NCI-H187 (cell line): ENCODE results near the gene LRSAM1.

Source experiments
- DNase-seq, 2 experiments: peaks; one replicate each; lab custom pipeline; 2025; lab: John Stamatoyannopoulos, UW

The LRSAM1 gene

GRCh38 chr9:127426756-127427155 lies 24.6 kb upstream of the LRSAM1 start:
- DNase-seq, result no peak

GRCh38 chr9:127428348-127428747 lies 23.0 kb upstream of the LRSAM1 start:
- DNase-seq, result no peak

GRCh38 chr9:127430415-127430814 lies 20.9 kb upstream of the LRSAM1 start:
- DNase-seq, result no peak

GRCh38 chr9:127437497-127438264 lies 13.6 kb upstream of the LRSAM1 start:
- no peak for DNase-seq

- DNase-seq, result no peak
Observed at GRCh38 chr9:127438394-127438793, 12.9 kb upstream of the LRSAM1 start.

GRCh38 chr9:127444283-127444920 lies 6.9 kb upstream of the LRSAM1 start:
- no peak for DNase-seq

- DNase-seq, result no peak
Observed at GRCh38 chr9:127444921-127445850, 6.1 kb upstream of the LRSAM1 start.

- DNase-seq, result no peak
Observed at GRCh38 chr9:127445851-127446712, 5.2 kb upstream of the LRSAM1 start.

- DNase-seq, result no peak
Observed at GRCh38 chr9:127446713-127447415, 4.4 kb upstream of the LRSAM1 start.

GRCh38 chr9:127447416-127448111 lies 3.7 kb upstream of the LRSAM1 start:
- no peak for DNase-seq

- no peak for DNase-seq
Observed at GRCh38 chr9:127448112-127448805, 3.1 kb upstream of the LRSAM1 start.

- DNase-seq, result no peak
Observed at GRCh38 chr9:127449332-127449966, 1.9 kb upstream of the LRSAM1 start.

GRCh38 chr9:127450243-127450760 lies 1.0 kb upstream of the LRSAM1 start:
- DNase-seq, result no peak

- DNase-seq, result no peak
Observed at GRCh38 chr9:127451608-127451857, 223 bp downstream of the LRSAM1 start.

- no peak for DNase-seq
Observed at GRCh38 chr9:127451858-127452656, 747 bp downstream of the LRSAM1 start.

GRCh38 chr9:127452691-127453090 lies 1.4 kb downstream of the LRSAM1 start:
- DNase-seq, result no peak

GRCh38 chr9:127455324-127455992 lies 4.1 kb downstream of the LRSAM1 start:
- no peak for DNase-seq
